OCI-LY7 (cell line): Measurements from ENCODE around the gene DPM3. TPM values are rescaled to one million over a fixed set of nuclear protein-coding genes. Genes with fewer than 3 reads are reported as not detected.
"Not testable (repeated sequence)": the region's sequence is repeated elsewhere in the genome, so short reads cannot be mapped to it uniquely, and the experiment has no call there.

Experiments
- BruUV-seq: library from RNA; stranded (reverse); fragments of 400-500 nt; replicated peaks from 2 replicates; lab custom pipeline; 2021; lab: Mats Ljungman, UMichigan
- CTCF ChIA-PET: fragments of 300-600 bp; sonication (Branson Sonifier 250); formaldehyde crosslinking; loops from one replicate; lab custom pipeline; 2022; ENCODE audit warnings: antibody characterized with exemption; ENCODE audit not compliant: unreplicated experiment; lab: Charles Lee
- POLR2A ChIA-PET: fragments of 300-600 bp; sonication (Branson Sonifier 250); formaldehyde crosslinking; loops from one replicate; lab custom pipeline; 2022; ENCODE audit warnings: antibody characterized with exemption; lab: Charles Lee
- DNase-seq: peaks from one replicate; pipeline ENCODE4 v3.0.0-alpha.2; 2015; ENCODE audit warnings: low spot score
- H2AFZ ChIP-seq: fragments of 200-600 bp; sonication (generic), shearing (Covaris generic); 2 replicates; pipeline ENCODE4 v1.6.1; 2014; ENCODE audit warnings: mild to moderate bottlenecking, antibody characterized with exemption, low read length, moderate library complexity
- H3K27ac ChIP-seq: fragments of 200-600 bp; sonication (generic); 2 replicates; pipeline ENCODE4 v1.5.1; 2014; ENCODE audit warnings: mixed run types, low read depth, mild to moderate bottlenecking, moderate library complexity, low read length, inconsistent platforms; ENCODE audit not compliant: poor library complexity, severe bottlenecking
- H3K36me3 ChIP-seq: fragments of 200-600 bp; sonication (generic); 2 replicates; pipeline ENCODE4 v1.6.1; 2014; ENCODE audit warnings: mild to moderate bottlenecking, antibody characterized with exemption, low read length, moderate library complexity, mixed read lengths; ENCODE audit not compliant: insufficient read depth
- H3K4me1 ChIP-seq: fragments of 200-600 bp; sonication (generic); 2 replicates; pipeline ENCODE4 v1.5.1; 2014; ENCODE audit warnings: mild to moderate bottlenecking, low read length; ENCODE audit not compliant: insufficient read depth, poor library complexity, severe bottlenecking
- H3K4me2 ChIP-seq: fragments of 200-600 bp; sonication (generic); 2 replicates; pipeline ENCODE4 v1.6.1; 2014; ENCODE audit warnings: mild to moderate bottlenecking, low read length
- H3K4me3 ChIP-seq: fragments of 200-600 bp; sonication (generic); 2 replicates; pipeline ENCODE4 v1.5.1; 2014; ENCODE audit warnings: mild to moderate bottlenecking, low read depth, low read length; ENCODE audit not compliant: poor library complexity, severe bottlenecking
- H3K79me2 ChIP-seq: fragments of 200-600 bp; sonication (generic); 2 replicates; pipeline ENCODE4 v1.6.1; 2016; ENCODE audit warnings: low read depth, mild to moderate bottlenecking, low read length, moderate library complexity, mixed read lengths; ENCODE audit not compliant: insufficient read depth
- H3K9me2 ChIP-seq: fragments of 200-600 bp; sonication (generic); 2 replicates; pipeline ENCODE4 v1.6.1; 2016; ENCODE audit warnings: mild to moderate bottlenecking, low read length, mixed read lengths; ENCODE audit not compliant: insufficient read depth
- H3K9me3 ChIP-seq: fragments of 200-600 bp; sonication (generic); 2 replicates; pipeline ENCODE4 v1.6.1; 2014; ENCODE audit warnings: mild to moderate bottlenecking, mixed run types, low read length, mixed read lengths
- H4K20me1 ChIP-seq: fragments of 200-600 bp; sonication (generic); 2 replicates; pipeline ENCODE4 v1.6.1; 2014; ENCODE audit warnings: mild to moderate bottlenecking, antibody characterized with exemption, low read length, moderate library complexity, mixed read lengths; ENCODE audit not compliant: insufficient read depth
- EZH2phosphoT487 ChIP-seq: fragments of 200-600 bp; sonication (generic); IDR thresholded peaks from 2 replicates; pipeline ENCODE4 v1.6.1; 2018; ENCODE audit warnings: low read depth, borderline replicate concordance, mild to moderate bottlenecking, mixed run types, antibody characterized with exemption, low read length, moderate library complexity, mixed read lengths
- intact Hi-C: fragments of 100-400 bp; cut with micrococcal nuclease; formaldehyde crosslinking; loops from one replicate; pipeline ENCODE4 v1.10.0; 2022; ENCODE audit not compliant: unreplicated experiment
- total RNA-seq, 2 experiments: library from RNA; depleted of rRNA in 1 of 2; stranded (reverse); fragments of >200 nt in 1 of 2; shearing (Covaris generic) in 1 of 2; gene quantifications; 2 replicates each; pipeline ENCODE4 v1.2.3, GENCODE V29; 2014 to 2022
- TF ChIP-seq, protein P1 (sequence below): fragments of 200-600 bp; sonication (generic); conservative IDR thresholded peaks from 2 replicates; pipeline ENCODE4 v1.5.1; 2014; ENCODE audit warnings: mild to moderate bottlenecking, antibody characterized with exemption, low read length, moderate library complexity, mixed read lengths

Gene DPM3
- total RNA-seq, 2 experiments from 2014 or later: 32.5 to 65.9 TPM

- ChIA-PET CTCF (interaction anchor here (1.0 to 1.5 kb wide), 3 partner anchors 77 to 124 kb away, joined by 3 to 10 read pairs (median 5); no protein-coding TSS in a partner anchor), POLR2A (interaction anchor here (0.6 to 1.1 kb wide), 2 partner anchors 32 to 78 kb away, joined by 3 to 5 read pairs; no protein-coding TSS in a partner anchor)
- intact Hi-C loops: no loop called here
- H4K20me1 ChIP-seq: no peaks in the 10 kb centered on the region
- H3K4me1 ChIP-seq: peaks cover 27% of the 10 kb centered on the region
- BruUV-seq: no TSS peak
- H3K79me2 ChIP-seq: peaks cover 14% of the 10 kb centered on the region; the same call in 1 of the 2 replicates
- H2AFZ ChIP-seq: no peak overlapping the region
- no peak overlapping the region for H3K4me3 ChIP-seq
- H3K4me2 ChIP-seq: no peak overlapping the region
- peaks cover 18% of the 10 kb centered on the region; the same call in 1 of the 2 replicates for H3K36me3 ChIP-seq
- no peak for DNase-seq
- no peaks in the 10 kb centered on the region for H3K9me3 ChIP-seq
- TF ChIP-seq EZH2phosphoT487: no peak
- TF ChIP-seq, protein P1, sequence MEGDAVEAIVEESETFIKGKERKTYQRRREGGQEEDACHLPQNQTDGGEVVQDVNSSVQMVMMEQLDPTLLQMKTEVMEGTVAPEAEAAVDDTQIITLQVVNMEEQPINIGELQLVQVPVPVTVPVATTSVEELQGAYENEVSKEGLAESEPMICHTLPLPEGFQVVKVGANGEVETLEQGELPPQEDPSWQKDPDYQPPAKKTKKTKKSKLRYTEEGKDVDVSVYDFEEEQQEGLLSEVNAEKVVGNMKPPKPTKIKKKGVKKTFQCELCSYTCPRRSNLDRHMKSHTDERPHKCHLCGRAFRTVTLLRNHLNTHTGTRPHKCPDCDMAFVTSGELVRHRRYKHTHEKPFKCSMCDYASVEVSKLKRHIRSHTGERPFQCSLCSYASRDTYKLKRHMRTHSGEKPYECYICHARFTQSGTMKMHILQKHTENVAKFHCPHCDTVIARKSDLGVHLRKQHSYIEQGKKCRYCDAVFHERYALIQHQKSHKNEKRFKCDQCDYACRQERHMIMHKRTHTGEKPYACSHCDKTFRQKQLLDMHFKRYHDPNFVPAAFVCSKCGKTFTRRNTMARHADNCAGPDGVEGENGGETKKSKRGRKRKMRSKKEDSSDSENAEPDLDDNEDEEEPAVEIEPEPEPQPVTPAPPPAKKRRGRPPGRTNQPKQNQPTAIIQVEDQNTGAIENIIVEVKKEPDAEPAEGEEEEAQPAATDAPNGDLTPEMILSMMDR: no peak
- H3K27ac ChIP-seq: no peak overlapping the region
- no peaks in the 10 kb centered on the region for H3K9me2 ChIP-seq
Measured at GRCh38 chr1:155168456-155169210, 28.3 kb upstream of the DPM3 start.

GRCh38 chr1:155168105-155168445 is 27.7 kb upstream of the DPM3 start:
- BruUV-seq, H3K4me3 ChIP-seq, DNase-seq, H3K9me3 ChIP-seq, intact Hi-C loops, H3K9me2 ChIP-seq, H3K27ac ChIP-seq, H4K20me1 ChIP-seq, H2AFZ ChIP-seq: not testable (repeated sequence)
- peaks cover 18% of the 10 kb centered on the region; the same call in 1 of the 2 replicates for H3K36me3 ChIP-seq
- CTCF ChIA-PET: interaction anchor here (1.0 to 1.7 kb wide), 4 partner anchors 77 to 123 kb away, joined by 3 to 10 read pairs (median 6); no protein-coding TSS in a partner anchor
- peak overlapping the region; percentile 90; the same call in 1 of the 2 replicates for H3K4me2 ChIP-seq
- POLR2A ChIA-PET: interaction anchor here (1.1 kb wide), 1 partner anchor 78 kb away, joined by 5 read pairs; no protein-coding TSS in a partner anchor
- H3K79me2 ChIP-seq: peaks cover 14% of the 10 kb centered on the region; the same call in 1 of the 2 replicates
- H3K4me1 ChIP-seq: peaks cover 23% of the 10 kb centered on the region

- peak; percentile 91 for DNase-seq
- Histone ChIP-seq H2AFZ (peak overlapping the region; percentile 83), H3K4me3 (peak overlapping the region; percentile 59), H3K79me2 (peaks cover 10% of the 10 kb centered on the region; the same call in 1 of the 2 replicates), H3K9me2 (no peaks in the 10 kb centered on the region), H3K36me3 (peaks cover 18% of the 10 kb centered on the region; the same call in 1 of the 2 replicates), H3K9me3 (no peaks in the 10 kb centered on the region), H4K20me1 (no peaks in the 10 kb centered on the region), H3K27ac (no peak overlapping the region), H3K4me1 (peaks cover 23% of the 10 kb centered on the region), H3K4me2 (peak overlapping the region; percentile 90)
- POLR2A ChIA-PET: no interaction called here
- BruUV-seq: no TSS peak
- TF ChIP-seq, protein P1: peak; percentile 95
- no peak for TF ChIP-seq EZH2phosphoT487
- intact Hi-C loops: loop anchor here (1.0 kb wide), 1 partner anchor 76 kb away; no protein-coding TSS in a partner anchor
- CTCF ChIA-PET: interaction anchor here (0.6 to 1.7 kb wide), 5 partner anchors 76 to 123 kb away, joined by 3 to 10 read pairs (median 5); no protein-coding TSS in a partner anchor
Measured at GRCh38 chr1:155167166-155168104, 27.1 kb upstream of the DPM3 start.
